ENCODE results near the gene NDUFA6.
"Not testable (repeated sequence)": the region's sequence is repeated elsewhere in the genome, so short reads cannot be mapped to it uniquely, and the experiment has no call there.

NDUFA6 gene

DNA sequence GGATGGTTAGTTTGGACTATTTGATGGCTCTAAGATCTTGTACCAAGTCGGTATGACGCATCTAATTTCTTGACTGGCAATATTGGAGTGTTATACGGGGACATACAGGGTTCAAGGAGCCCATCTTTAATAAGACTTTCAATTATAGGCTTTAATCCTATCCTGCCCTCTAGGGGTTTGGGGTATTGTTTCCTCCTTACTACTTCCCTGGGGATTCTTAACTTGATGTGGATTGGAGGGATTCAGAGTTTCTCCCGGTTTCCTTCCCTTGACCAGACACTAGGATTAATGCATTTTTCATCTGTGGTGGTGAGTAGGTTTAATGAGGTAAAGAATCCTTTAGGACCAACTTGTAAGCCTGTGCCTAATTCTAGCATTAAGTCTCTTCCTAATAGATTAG, 21.2 kb upstream of the NDUFA6 start:
- DNase-seq = no peak

DNA sequence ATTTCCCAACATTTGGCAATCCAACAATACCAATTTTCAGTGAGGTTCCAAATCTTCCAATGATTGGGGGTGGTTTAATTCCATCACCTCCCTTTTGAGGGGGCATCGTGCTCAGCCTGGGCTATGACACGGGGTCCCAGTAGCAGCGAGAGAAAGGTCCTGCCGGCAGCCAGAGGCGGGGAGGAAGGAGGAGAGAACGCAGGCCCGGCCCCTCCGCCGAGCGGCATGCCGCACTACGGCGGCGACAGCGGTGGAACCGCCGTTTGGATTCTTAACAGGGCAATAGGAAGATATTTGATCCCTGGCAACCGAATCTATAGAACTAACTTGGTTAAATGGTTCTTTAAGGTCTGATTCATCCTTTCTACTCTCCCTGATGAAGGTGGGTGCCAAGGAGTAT, 18.3 kb upstream of the NDUFA6 start:
- no peak for DNase-seq

DNA sequence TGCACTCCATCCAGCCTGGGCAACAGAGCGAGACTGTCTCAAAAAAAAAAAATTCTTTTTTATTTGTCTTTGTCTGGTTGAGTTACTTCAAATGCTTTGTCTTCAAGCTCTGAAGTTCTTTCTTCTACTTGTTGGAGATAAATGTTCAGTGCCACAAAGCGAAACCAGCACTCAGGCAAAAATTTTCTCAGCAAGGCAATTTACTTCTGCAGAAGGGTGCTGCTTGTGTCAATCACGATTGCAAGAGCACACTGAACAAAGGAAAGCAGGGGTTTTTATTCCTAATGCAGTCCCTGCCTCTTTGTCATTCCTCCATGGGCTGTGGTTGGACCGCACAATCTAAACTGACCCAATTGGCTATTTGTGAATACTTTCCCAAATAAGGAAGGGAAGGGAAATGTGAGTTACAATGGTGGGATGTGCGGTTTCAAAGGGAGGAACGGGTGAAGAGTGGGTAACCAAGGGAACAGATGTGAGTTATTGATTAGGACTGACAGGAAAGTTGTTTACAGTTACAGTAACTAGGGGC, 13.8 kb upstream of the NDUFA6 start:
- not testable (repeated sequence) for DNase-seq

DNA sequence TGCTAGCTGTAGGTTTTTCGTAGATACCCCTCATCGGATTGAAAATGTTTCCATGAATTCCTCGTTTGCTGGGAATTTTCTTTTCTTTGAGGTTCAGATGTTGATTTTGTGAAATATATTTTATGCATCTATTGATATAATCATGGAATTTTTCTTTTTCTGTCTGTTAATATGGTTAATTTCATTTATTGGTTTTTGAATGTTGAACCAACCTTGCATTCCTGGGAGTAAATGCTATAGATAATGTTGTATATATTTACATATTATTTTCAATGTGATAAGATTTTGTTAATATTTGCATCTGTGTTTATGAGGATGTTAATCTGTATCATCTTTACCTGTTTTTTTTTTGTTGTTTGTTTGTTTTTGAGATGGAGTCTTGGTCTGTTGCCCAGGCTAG, 10.6 kb upstream of the NDUFA6 start:
- DNase-seq = no peak

DNA sequence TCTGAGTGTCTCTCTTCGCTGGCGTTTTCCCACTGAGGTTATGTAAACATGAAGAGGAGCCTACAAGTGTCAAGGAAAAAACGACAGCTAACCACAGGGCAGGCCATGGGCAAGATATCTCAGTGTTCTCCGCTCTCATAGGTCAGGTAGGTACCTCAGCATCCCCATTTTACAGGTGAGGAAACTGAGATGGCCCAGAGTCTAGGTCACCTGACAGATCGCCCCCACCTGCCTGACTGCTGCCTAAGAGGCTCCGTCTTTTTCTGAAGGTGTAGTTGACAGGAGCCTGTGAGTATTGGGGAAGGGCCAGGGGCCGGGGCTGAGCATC, 847 bp upstream of the NDUFA6 start:
- no peak for DNase-seq

DNA sequence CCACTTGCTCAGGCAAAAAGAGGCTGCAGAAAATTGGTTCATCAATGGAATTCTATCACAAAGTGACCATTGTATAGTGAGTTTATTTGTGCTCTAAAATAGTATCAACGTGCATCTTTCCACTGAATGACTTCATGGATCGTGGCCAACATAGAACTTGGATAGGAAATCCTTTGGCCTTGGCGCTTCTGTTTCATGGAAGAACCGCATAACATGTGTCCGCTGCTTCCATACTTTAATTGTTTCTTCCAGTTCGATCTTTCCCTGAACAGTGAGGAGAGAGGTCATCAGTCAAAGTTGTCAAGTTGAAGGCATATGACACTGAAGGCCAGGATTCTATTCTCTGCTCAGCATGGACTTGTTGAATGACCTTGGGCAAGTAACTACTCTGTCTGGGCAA, 4.5 kb downstream of the NDUFA6 start:
- no peak for DNase-seq

DNA sequence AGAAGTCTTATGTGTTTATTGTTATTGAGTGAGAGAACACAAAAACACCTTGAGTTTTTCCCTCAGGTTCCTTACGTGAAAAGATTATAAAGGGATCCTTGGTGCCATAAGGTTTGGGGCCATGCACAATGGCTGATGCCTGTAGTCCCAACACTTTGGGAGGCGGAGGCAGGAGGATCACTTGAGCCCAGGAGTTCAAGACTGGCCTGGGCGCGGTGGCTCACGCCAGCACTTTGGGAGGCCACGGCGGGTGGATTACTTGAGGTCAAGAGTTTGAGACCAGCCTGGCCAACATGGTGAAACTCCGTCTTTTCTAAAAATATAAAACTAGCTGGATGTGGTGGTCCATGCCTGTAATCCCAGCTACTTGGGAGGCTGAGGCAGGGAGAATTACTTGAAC, 5.7 kb downstream of the NDUFA6 start:
- no peak for DNase-seq

DNA sequence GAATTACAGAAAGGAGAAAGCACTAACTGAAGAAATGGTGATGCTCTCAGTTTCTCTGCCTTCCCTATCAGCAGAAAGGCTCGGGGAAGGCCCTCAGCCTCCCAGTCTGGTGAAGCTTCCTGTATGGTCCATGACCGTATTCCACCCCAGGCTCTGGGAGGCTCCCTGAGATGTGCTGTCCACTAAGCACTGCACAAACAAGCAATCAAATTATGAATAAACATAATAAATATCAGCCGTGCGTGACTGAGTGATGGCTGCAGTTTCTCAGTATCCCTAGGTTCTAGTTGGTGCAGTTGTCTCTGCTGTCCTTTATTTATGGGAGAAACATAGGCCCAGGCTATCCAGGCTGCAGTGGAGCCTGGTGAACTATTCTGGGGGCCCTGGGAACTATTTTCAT, 7.5 kb downstream of the NDUFA6 start:
- no peak for DNase-seq

DNA sequence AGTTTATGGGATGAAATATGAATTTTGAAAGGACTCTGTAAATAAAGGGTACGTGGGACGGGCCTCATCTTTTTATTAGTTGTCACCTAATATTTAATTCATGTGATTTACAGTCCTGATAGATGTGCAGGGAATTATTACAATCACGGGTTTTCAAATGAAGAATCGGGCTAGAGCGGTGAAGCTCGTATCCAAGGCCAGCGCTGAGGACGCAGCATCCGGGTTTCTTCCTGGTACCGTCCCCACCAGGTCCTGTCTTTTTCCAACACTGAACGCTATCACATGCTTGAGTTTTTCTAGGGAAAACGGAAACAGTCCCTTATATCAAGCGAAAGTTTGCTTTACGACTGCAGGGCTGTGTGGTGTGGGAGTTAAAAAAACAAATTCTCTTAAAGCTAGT, 10.3 kb downstream of the NDUFA6 start:
- DNase-seq = peak in 1 of 2 experiments; percentile 31

DNA sequence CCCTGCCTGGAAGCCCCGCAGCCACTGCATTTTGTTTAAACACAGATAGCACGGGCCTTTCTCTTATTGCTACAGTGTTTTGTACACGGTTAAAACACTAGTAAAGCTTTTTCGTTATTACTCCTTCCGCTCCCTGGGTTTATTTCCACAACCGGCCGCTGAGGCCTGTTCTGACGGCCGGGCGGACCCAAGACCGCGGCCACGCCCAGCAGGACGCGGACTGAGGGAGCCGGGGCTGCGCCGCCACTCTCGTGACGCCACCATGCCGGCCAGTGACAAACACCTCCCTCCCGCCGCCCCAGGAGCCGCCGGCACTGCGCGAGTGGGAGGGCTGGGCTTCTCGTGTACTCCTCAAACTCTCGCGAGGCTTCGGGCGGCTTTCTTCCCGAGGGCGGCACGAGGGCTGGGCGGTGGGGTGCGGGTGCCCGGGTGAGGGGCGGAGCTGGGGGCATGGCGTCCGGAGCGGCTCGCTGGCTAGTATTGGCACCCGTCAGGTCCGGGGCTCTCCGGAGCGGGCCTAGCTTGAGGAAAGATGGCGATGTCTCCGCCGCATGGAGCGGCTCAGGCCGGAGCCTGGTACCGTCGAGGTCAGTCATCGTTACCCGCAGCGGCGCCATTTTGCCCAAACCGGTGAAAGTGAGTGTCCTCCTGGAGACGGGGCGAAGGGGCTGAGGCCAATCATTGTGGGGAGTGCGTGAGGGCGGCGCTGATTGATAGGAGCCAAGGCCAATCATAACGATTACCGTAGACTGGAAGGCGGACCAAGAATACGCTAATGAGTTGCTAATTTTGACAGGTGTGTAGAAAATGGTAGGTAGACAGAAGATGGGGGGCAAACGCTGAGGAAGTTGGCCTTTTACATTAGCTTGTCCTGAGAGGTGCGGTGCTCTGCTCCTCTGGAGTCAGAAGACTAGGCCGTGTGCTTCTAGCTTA, 11.0 kb downstream of the NDUFA6 start, which contains the start of gene SMDT1:
Gene SMDT1, plus strand, starts transcription at position 382 of the 933 bp plus-strand sequence. Its CDS starts 69 bp downstream, at position 451.
- DNase-seq = peak; percentile 89 to 97

DNA sequence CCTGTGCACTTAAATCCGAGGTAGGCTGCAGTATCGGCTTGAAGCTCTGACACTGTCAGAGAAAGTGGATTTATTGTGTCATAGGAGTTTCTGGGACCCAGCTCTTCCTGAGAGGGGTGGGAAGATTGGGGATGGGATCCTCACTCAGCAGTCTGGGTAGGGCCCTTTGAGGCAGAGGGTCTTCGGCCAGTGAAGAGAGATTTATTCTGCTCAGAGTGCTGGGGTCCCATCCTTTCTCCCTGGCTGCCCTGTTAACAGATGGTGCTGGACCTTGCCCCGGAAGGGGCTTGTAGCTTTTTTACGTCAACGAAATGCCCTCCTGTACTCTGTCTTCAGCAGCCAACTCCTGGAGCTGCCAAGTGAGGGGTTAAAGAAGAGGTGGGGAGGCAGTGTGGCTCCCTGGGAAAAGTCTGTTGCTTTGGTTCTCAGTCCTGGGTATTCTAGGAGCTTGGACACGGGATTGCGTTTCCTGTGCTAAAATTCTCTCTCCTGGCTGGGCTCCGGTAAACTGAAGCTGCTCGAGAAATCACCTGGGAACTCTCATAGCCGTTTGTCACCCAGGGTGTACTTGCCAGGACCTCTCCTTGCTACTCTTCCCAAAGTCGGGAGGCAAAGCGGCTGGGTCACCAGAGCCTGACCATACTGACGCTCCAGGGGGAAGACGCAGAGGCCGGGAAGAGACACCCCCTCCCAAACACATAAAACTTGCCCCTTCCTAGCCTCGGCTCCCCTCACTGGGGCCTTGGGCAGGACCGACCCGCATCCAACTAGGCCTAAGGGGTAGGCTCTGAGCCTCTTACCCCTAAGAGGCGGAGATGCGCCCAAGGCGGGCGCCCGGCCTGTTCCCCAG, 11.9 kb downstream of the NDUFA6 start:
- no peak for DNase-seq

DNA sequence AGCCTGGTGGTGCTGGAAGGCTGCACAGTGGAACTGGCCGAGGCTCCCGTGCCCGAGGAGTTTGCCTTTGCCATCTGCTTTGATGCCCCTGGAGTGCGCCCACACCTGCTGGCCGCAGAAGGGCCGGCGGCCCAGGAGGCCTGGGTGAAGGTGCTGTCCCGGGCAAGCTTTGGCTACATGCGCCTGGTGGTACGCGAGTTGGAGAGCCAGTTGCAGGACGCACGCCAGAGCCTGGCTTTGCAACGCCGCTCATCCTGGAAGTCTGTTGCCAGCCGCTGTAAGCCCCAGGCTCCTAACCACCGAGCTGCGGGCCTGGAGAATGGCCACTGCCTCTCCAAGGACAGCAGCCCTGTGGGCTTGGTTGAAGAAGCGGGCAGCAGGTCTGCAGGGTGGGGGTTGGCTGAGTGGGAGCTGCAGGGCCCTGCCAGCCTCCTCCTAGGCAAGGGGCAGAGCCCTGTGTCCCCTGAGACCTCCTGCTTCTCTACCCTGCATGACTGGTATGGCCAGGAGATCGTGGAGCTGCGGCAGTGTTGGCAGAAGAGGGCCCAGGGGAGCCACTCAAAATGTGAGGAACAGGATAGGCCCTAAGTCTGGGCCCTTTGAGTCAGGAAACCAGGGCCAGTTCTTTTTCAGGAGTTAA, 13.0 kb downstream of the NDUFA6 start:
- no peak for DNase-seq

DNA sequence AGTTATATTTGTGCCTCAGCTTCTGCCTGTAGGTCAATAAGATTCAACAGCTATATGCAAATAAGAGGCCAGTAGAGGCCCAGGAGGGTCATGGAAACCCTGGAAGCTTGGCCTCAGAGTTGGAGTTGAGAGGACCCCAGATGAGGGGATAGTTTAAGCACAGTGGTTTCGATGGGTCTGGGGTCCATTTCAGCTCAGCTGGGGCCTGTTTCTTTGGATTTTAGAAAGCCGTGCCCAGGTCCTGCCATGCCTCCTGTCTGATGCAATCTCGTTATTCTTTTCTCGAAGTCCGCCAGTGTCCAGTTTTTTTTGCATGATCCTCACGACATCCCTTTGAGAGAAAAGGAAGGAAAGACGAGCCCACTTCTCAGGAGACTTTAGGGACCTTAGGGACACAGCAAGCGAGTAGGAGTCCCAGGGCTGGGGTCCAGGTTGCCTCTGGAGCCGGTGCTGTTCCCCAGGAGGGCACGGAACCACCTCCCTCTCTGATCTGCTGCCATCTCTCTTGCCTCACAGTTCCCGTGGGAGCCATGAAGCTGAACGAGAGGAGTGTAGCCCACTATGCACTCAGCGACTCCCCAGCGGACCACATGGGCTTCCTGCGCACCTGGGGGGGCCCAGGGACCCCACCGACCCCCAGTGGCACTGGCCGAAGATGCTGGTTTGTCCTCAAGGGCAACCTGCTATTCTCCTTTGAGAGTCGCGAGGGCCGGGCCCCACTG, 13.6 kb downstream of the NDUFA6 start:
- DNase-seq = no peak

DNA sequence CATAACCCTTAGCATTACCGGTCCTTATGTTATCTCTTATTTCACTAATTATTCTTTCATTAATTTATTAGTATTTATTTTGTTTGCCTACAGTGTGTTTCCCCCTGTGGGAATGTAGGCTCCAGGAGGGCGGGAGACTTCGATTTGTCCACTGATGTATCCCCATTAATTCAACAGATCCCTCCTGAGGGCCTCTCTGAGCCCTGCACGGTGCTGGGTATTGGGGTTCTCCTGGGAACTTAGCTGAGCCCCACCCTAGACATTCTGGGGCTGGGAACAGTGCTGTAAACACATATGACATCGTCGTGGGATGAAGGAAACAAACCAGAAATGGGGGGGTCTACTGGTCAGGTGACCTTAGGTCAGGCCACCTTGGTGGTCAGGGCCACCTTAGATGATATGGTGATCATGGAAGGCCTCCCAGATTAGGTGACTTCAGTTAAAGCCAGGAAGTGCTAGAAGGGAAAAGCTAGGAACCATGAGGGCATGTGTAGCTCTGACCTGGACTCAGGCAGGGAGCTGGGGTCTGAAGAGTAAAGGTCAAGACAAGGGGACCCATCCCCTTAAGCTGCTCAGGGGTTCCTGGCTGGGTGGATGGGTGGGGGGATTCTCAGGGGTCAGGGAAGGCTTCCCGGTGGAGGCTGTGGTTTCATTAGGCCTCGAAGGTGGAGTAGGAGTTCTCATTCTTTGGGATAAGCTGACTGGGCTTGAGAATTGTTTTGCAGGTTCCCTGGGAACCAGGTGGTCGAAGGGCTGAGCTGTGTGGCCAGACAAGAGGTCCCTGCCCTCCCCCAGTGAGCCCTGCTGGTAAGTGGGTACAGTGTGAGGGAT, 15.5 kb downstream of the NDUFA6 start:
- no peak for DNase-seq

DNA sequence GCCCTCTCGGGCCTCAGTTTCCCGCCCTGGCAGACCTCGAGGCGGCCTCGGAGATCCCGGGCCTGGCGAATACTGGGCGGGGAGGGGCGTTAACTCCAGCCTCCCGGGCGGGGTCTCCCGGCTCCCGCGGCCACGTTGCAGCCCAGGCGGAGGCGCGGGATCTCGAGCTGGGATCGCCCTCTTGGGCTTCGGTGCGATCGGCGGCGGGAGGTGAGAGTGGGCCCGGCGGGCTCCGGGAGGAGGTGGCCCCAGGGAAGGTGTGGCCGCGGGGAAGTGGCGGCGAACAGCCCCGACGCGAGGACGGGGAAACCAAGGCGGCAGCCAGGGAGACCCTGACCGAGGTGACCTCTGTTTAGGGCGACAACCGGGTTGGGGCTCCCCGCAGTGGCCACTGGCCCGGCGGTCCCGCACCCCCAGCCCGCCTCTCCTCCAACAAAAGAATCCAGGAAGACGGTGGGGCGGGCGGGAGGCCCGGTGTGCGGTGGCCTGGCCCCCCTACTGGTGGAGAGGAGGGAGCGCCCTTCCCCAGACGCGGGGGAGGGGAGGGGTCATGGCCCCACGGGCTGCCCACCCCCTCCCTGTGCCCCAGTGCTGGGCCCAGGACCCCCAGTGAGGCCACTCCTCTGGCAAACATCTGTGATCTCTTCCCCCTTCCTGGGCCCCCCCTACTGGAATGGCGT, 16.3 kb downstream of the NDUFA6 start, which contains the start of gene PHETA2:
Gene PHETA2, plus strand, starts transcription at position 117 of the 680 bp plus-strand sequence. CDS start 3,046 bp downstream, outside the sequence.
- no peak for DNase-seq

DNA sequence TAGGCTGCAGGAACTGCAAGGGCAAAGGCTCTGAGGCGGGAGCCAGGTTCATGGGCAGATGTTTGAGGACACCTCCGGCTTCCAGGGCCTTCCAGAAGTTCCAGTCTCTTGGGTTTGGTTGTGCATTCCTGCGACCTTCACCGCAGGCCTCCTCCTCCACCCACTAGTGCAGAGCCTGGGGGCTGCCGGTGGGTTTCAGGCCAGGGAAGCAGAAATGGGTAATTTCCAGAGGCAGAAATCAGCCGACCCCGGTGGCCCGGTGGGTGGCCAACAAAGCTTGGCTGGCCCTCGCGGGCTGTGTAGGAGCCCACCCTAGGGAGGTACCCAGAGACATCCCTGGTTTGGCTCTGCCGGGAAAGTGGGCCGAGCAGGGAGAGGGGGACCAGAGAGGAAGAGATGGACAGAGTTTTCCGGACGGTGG, 16.9 kb downstream of the NDUFA6 start:
- no peak for DNase-seq

DNA sequence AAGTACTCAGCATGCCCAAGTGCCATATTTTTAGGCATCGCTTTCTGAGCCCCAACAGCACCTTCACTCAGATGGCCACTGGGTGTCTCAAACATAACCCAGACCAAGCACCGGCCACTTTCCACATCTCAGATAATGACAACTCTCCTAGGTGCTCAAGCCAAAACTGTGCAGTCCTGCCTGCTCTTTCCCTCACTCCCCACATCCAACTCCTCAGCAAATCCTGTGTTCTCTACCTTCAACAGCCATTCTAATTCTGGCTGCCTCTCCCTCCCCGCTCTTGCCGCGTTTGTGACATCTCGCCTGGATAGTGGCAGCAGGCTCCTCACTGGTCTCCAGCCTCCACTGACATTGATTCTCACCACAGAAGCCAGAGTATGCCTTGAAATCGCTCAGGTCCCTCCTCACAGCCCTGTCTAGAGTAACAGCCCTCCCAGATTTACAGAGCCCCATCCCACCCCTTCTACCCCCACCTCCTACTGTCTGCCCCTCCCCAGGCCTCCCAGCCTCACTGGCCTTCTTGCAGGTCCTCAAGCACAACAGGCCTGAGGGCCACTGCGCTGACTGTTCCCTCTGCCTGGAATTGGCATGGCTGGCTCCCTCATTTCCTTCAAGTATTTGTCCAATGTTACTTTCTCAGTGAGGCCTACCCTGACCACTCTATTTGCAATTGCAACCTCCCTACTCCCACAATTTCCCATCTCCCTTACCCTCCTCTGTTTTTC, 17.8 kb downstream of the NDUFA6 start:
- DNase-seq = no peak

DNA sequence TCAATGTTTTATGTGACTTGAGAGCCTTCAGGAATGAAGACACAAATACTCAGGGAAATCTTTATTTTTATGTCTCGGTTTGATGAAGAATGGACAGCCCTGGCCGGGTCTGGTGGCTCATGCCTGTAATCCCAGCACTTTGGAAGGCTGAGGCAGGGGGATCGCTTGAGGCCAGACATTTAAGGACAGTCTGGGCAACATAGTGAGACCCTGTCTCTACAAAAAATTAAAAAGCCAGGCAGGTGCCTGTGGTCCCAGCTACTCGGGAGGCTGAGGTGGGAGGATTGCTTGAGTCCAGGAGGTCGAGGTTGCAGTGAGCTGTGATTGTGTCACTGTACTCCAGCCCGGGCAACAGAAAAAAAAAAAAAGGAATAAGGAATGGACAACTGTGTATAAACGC, 19.1 kb downstream of the NDUFA6 start:
- not testable (repeated sequence) for DNase-seq

DNA sequence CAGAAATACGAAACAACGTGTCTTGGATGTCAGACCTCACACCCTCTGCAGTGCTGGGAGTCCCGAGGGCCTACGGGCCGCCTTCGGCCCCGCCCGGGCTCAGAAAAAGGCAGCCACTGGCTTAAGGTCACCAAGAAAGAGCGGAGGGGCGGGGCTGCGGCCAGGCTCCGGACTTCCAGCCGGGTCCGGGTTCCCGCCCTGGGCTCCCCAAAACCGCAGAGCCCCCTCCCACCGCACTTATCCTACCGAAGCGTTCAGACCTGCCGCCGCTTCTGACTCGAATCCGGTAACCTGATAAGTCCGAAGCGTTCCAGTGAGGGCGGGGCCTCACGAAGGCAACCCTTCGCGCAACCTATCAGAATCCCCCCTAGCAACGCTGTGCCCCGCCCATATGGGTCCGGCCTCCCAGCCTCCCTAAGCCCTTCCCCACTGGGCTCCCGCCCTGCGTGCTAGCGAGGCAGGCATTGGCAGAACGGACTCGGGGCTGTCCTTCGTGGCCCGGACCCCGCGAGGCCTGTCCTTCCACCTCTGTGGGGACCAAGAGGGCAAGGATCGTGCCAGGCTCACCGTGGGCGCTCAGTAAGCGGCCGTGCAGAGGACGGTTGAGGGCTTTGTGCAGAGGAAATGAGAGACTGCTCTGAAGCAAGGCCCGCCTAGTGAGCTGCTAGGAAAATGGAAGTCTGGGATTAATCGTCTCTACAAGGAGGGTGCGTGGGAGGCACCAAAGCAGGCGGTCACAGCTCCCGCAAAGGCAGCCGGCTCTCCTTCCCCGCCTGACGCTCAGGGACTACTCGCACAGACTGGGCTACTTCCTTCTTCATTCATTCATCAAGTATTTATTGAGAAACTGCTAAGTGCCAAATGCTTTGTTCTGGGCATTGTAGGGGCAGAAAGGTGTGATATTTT, 19.8 kb downstream of the NDUFA6 start, which contains the start of gene NAGA:
Gene NAGA, minus strand, starts transcription at position 296 of the 906 bp plus-strand sequence. CDS start 515 bp downstream, outside the sequence.
- DNase-seq = peak; percentile 85 to 96

Data from NCI-H526 (cell line).